ENCODE data around the gene TMEM89.

Gene TMEM89

DNA sequence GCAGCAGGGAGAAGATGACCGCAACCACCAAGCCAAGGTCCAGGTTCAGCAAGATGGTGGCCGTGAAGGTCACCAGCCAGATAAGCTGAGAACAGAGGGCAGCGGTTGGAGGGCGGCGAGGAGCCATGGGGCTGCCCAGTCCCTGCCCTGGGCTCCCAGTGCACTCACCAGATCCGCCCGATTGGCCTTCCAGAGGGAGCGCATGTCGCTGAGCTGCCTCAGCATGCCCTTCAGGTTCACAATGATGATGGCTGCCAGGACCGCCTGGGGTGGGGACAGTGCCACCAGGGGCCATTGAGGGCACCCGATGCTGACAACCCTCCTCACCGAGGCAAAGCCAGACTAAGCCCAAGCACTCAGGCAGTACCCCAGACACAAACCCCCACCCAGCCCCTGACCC, 8.3 kb upstream of the TMEM89 start:
- Histone ChIP-seq H3K36me3 (replicated peaks; ENCODE audit: insufficient read depth, low read length) (no peaks in the 10 kb centered on the region), H3K4me1 (ENCODE audit: low read length) (0 out of 2 replicates have a peak, but pooled peaks cover 5% of the 10 kb centered on the region), H3K9me2 (replicated peaks; ENCODE audit: insufficient read depth, low read length) (no peaks in the 10 kb centered on the region), H3F3A (ENCODE audit: insufficient read depth, low read length) (no peaks in the 10 kb centered on the region), H3K79me2 (ENCODE audit: low read length) (no peaks in the 10 kb centered on the region), H3K27ac (ENCODE audit: low read length) (no peak overlapping the region), H3K4me3 (ENCODE audit: low read length) (no peak overlapping the region), H4K20me1 (ENCODE audit: insufficient read depth, low read length) (no peaks in the 10 kb centered on the region), H3K4me2 (ENCODE audit: low read depth, low read length) (no peak overlapping the region), H2AFZ (ENCODE audit: low read length) (no peak overlapping the region), H3K9ac (ENCODE audit: low read length) (no peak overlapping the region), H3K9me3 (replicated peaks; ENCODE audit: insufficient read depth, low read length) (no peaks in the 10 kb centered on the region), H3K27me3 (replicated peaks; ENCODE audit: insufficient read depth, low read length) (no peaks in the 10 kb centered on the region)
- no peak for DNase-seq
- TF ChIP-seq, protein P1, sequence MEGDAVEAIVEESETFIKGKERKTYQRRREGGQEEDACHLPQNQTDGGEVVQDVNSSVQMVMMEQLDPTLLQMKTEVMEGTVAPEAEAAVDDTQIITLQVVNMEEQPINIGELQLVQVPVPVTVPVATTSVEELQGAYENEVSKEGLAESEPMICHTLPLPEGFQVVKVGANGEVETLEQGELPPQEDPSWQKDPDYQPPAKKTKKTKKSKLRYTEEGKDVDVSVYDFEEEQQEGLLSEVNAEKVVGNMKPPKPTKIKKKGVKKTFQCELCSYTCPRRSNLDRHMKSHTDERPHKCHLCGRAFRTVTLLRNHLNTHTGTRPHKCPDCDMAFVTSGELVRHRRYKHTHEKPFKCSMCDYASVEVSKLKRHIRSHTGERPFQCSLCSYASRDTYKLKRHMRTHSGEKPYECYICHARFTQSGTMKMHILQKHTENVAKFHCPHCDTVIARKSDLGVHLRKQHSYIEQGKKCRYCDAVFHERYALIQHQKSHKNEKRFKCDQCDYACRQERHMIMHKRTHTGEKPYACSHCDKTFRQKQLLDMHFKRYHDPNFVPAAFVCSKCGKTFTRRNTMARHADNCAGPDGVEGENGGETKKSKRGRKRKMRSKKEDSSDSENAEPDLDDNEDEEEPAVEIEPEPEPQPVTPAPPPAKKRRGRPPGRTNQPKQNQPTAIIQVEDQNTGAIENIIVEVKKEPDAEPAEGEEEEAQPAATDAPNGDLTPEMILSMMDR (IDR thresholded peaks at IDR 0.05; ENCODE audit: low read length): no peak
- TF ChIP-seq EZH2 (optimal IDR thresholded peaks at IDR 0.05; ENCODE audit: low read depth, low read length) (no peak), EZH2phosphoT487 (IDR thresholded peaks at IDR 0.05; ENCODE audit: low read length) (no peak)

GRCh38 chr3:48628277-48629017, 6.9 kb upstream of the TMEM89 start:
- H3K36me3 ChIP-seq (replicated peaks; ENCODE audit: insufficient read depth, low read length): no peaks in the 10 kb centered on the region
- DNase-seq: no peak
- H3K27ac ChIP-seq (ENCODE audit: low read length): no peak overlapping the region
- no peaks in the 10 kb centered on the region for H3K4me1 ChIP-seq (ENCODE audit: low read length)
- TF ChIP-seq EZH2phosphoT487 (IDR thresholded peaks at IDR 0.05; ENCODE audit: low read length): no peak
- no peaks in the 10 kb centered on the region for H3K79me2 ChIP-seq (ENCODE audit: low read length)
- no peaks in the 10 kb centered on the region for H3K27me3 ChIP-seq (replicated peaks; ENCODE audit: insufficient read depth, low read length)
- no peak overlapping the region for H3K9ac ChIP-seq (ENCODE audit: low read length)
- no peaks in the 10 kb centered on the region for H3F3A ChIP-seq (ENCODE audit: insufficient read depth, low read length)
- H3K9me3 ChIP-seq (replicated peaks; ENCODE audit: insufficient read depth, low read length): no peaks in the 10 kb centered on the region
- no peaks in the 10 kb centered on the region for H4K20me1 ChIP-seq (ENCODE audit: insufficient read depth, low read length)
- no peak overlapping the region for H3K4me3 ChIP-seq (ENCODE audit: low read length)
- no peak overlapping the region for H2AFZ ChIP-seq (ENCODE audit: low read length)
- no peaks in the 10 kb centered on the region for H3K9me2 ChIP-seq (replicated peaks; ENCODE audit: insufficient read depth, low read length)
- H3K4me2 ChIP-seq (ENCODE audit: low read depth, low read length): no peak overlapping the region

DNA sequence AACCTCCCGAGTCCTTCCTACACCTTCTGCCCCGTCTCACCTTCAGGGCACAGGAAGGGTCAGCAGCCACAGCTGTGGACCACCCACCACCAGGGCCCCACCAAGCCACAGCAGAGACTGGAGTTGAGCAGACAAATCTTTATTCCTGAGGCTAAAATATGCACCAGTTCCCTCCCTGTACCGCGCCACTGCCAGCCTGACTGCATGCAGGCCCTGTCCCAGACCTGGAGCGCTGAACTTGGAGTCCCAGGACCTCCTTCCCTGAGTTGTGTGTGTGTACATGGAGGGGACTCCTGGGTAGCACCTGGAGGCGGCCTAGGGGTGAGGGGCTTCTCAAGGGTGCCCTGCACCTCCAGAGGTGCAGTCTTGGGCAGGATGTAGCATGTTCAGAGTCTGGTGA, 4.0 kb upstream of the TMEM89 start:
- H2AFZ ChIP-seq (ENCODE audit: low read length): no peak overlapping the region
- H3K4me2 ChIP-seq (ENCODE audit: low read depth, low read length): no peak overlapping the region
- H3K9me3 ChIP-seq (replicated peaks; ENCODE audit: insufficient read depth, low read length): no peaks in the 10 kb centered on the region
- no peak overlapping the region for H3K9ac ChIP-seq (ENCODE audit: low read length)
- H3K27ac ChIP-seq (ENCODE audit: low read length): no peak overlapping the region
- H3K9me2 ChIP-seq (replicated peaks; ENCODE audit: insufficient read depth, low read length): no peaks in the 10 kb centered on the region
- H3K36me3 ChIP-seq (replicated peaks; ENCODE audit: insufficient read depth, low read length): no peaks in the 10 kb centered on the region
- H3K4me3 ChIP-seq (ENCODE audit: low read length): no peak overlapping the region
- no peak for TF ChIP-seq EZH2 (optimal IDR thresholded peaks at IDR 0.05; ENCODE audit: low read depth, low read length)
- TF ChIP-seq, protein P1 (IDR thresholded peaks at IDR 0.05; ENCODE audit: low read length): no peak
- TF ChIP-seq EZH2phosphoT487 (IDR thresholded peaks at IDR 0.05; ENCODE audit: low read length): no peak
- no peaks in the 10 kb centered on the region for H4K20me1 ChIP-seq (ENCODE audit: insufficient read depth, low read length)
- no peaks in the 10 kb centered on the region for H3K4me1 ChIP-seq (ENCODE audit: low read length)
- H3K79me2 ChIP-seq (ENCODE audit: low read length): no peaks in the 10 kb centered on the region
- no peaks in the 10 kb centered on the region for H3F3A ChIP-seq (ENCODE audit: insufficient read depth, low read length)
- no peaks in the 10 kb centered on the region for H3K27me3 ChIP-seq (replicated peaks; ENCODE audit: insufficient read depth, low read length)
- DNase-seq: no peak

- Histone ChIP-seq H3K79me2 (ENCODE audit: low read length) (no peaks in the 10 kb centered on the region), H3K27ac (ENCODE audit: low read length) (no peak overlapping the region)
Observed at GRCh38 chr3:48624767-48625166, 3.2 kb upstream of the TMEM89 start.

More at GRCh38 chr3:48624767-48625166, 3.2 kb upstream of the TMEM89 start:
- Histone ChIP-seq H2AFZ (ENCODE audit: low read length) (no peak overlapping the region), H3K36me3 (replicated peaks; ENCODE audit: insufficient read depth, low read length) (no peaks in the 10 kb centered on the region), H3K27me3 (replicated peaks; ENCODE audit: insufficient read depth, low read length) (no peaks in the 10 kb centered on the region), H4K20me1 (ENCODE audit: insufficient read depth, low read length) (no peaks in the 10 kb centered on the region), H3K9ac (ENCODE audit: low read length) (no peak overlapping the region), H3K4me3 (ENCODE audit: low read length) (no peak overlapping the region), H3K4me1 (ENCODE audit: low read length) (no peaks in the 10 kb centered on the region), H3K9me2 (replicated peaks; ENCODE audit: insufficient read depth, low read length) (no peaks in the 10 kb centered on the region), H3K4me2 (ENCODE audit: low read depth, low read length) (no peak overlapping the region), H3K9me3 (replicated peaks; ENCODE audit: insufficient read depth, low read length) (no peaks in the 10 kb centered on the region), H3F3A (ENCODE audit: insufficient read depth, low read length) (no peaks in the 10 kb centered on the region)
- no peak for DNase-seq
- no peak for TF ChIP-seq EZH2 (optimal IDR thresholded peaks at IDR 0.05; ENCODE audit: low read depth, low read length)
- no peak for TF ChIP-seq EZH2phosphoT487 (IDR thresholded peaks at IDR 0.05; ENCODE audit: low read length)
- TF ChIP-seq, protein P1 (IDR thresholded peaks at IDR 0.05; ENCODE audit: low read length): no peak

Measured in MM.1S (cell line).